ENCODE data around the gene PPP4R1.

Gene PPP4R1

DNA sequence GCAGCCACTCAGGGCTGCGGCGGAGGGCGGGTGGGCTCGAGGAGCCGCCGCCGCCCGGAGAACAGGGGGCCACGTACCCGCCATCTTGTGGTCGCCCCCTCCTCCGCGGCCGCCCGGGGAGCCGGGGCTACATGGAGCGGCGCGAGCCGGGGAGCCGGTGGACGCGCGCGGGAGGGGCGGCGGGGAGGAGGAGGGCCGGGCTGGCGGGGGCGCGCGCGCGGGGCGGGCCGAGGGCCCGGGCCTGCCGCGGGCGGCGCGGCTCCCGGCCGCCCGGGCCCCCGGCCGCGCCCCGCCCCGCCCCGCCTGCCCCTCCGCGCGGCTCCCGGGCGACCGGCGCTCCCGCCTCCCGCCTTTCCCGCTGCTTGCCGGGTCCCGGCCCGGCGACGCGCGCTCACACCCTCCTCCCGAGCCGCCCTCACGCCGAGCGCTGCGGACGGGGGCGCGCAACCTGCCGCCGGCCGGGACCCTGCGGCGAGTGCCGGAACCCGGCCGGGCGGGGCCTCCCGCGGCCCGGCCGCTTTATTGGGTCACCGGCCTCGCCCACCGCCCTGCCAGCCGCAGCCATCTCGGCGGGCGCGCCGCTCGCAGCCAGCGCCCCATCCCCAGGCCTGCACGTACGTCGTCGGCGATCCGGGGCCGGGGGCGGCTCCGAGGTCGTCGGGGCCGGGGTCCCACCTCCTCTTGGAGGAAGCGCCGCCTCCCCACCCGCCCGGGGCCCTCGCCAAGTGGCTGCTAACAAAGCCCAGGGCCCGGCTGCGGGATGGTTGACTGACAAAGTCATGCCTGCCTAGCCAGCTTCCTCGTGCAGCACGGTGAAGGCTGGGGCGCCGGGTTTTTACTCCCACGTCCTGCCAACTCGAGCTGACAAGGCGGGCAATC, at the start of gene PPP4R1:
TSS of gene PPP4R1 (minus strand) at position 159 of the 879 bp plus-strand sequence. CDS start at position 84, 75 bp downstream.
- TF ChIP-seq CTCF (IDR thresholded peaks at IDR 0.05; ENCODE audit: borderline replicate concordance, control extremely low read depth, extremely low read depth, insufficient read depth, missing control alignments) = no peak
- in situ Hi-C loops (cut with MboI; ENCODE audit: low sequenced_read_pairs, unreplicated experiment) = no loop called here
- DNase-seq (ENCODE audit: low spot score) = peak; percentile 89

GRCh38 chr18:9663377-9663776, 49.0 kb upstream of the PPP4R1 start:
- no peak for DNase-seq (ENCODE audit: low spot score)
- no peak for TF ChIP-seq CTCF (IDR thresholded peaks at IDR 0.05; ENCODE audit: borderline replicate concordance, control extremely low read depth, extremely low read depth, insufficient read depth, missing control alignments)
- in situ Hi-C loops (cut with MboI; ENCODE audit: low sequenced_read_pairs, unreplicated experiment) = no loop called here

GRCh38 chr18:9661564-9661963, 47.2 kb upstream of the PPP4R1 start:
- in situ Hi-C loops (cut with MboI; ENCODE audit: low sequenced_read_pairs, unreplicated experiment) = no loop called here
- peak; percentile 4 for TF ChIP-seq CTCF (IDR thresholded peaks at IDR 0.05; ENCODE audit: borderline replicate concordance, control extremely low read depth, extremely low read depth, insufficient read depth, missing control alignments)
- DNase-seq (ENCODE audit: low spot score) = no peak

- no peak for TF ChIP-seq CTCF (IDR thresholded peaks at IDR 0.05; ENCODE audit: borderline replicate concordance, control extremely low read depth, extremely low read depth, insufficient read depth, missing control alignments)
Measured at GRCh38 chr18:9659499-9660375, 45.4 kb upstream of the PPP4R1 start.

GRCh38 chr18:9658087-9658641, 43.8 kb upstream of the PPP4R1 start:
- in situ Hi-C loops (cut with MboI; ENCODE audit: low sequenced_read_pairs, unreplicated experiment) = no loop called here

More at GRCh38 chr18:9659499-9660375, 45.4 kb upstream of the PPP4R1 start:
- in situ Hi-C loops (cut with MboI; ENCODE audit: low sequenced_read_pairs, unreplicated experiment) = no loop called here
- no peak for DNase-seq (ENCODE audit: low spot score)

More at GRCh38 chr18:9658087-9658641, 43.8 kb upstream of the PPP4R1 start:
- TF ChIP-seq CTCF (IDR thresholded peaks at IDR 0.05; ENCODE audit: borderline replicate concordance, control extremely low read depth, extremely low read depth, insufficient read depth, missing control alignments) = no peak
- DNase-seq (ENCODE audit: low spot score) = no peak

Data from GM13976 (cell line).